ENCODE results near the gene MECR.
A peak's percentile ranks its signal among the peaks of the same experiment; 100 is the strongest.

The MECR gene

GRCh38 chr1:29275435-29275834, 44.7 kb upstream of the MECR start:
- Histone ChIP-seq H2BK5ac (ENCODE audit: low read depth, low read length, poor library complexity, severe bottlenecking) (no peak overlapping the region), H3K4me3 (ENCODE audit: insufficient read depth in 1 of 2, low read depth in 1 of 2, low read length in 2 of 2) (no peak overlapping the region), H2AK5ac (ENCODE audit: low read length, severe bottlenecking) (no peak overlapping the region), H3K27ac (ENCODE audit: low read length, poor library complexity, severe bottlenecking) (no peak overlapping the region), H3K27me3 (ENCODE audit: control insufficient read depth in 1 of 2, insufficient read depth in 1 of 2, low read length in 2 of 2) (no peaks in the 10 kb centered on the region), H2BK12ac (ENCODE audit: low read length in 2 of 2) (no peak overlapping the region), H2BK120ac (ENCODE audit: low read depth, low read length) (no peak overlapping the region), H3K9me3 (ENCODE audit: control insufficient read depth, low read length) (peaks cover 5% of the 10 kb centered on the region), H2AFZ (ENCODE audit: low read depth, low read length) (no peak overlapping the region), H4K8ac (ENCODE audit: low read length) (no peak overlapping the region), H3K14ac (ENCODE audit: low read length in 2 of 2) (no peak overlapping the region), H3K4ac (ENCODE audit: low read depth in 1 of 2, low read length in 2 of 2) (no peak overlapping the region), H2BK15ac (ENCODE audit: low read depth, poor library complexity, severe bottlenecking) (no peak overlapping the region), H3K18ac (ENCODE audit: low read depth in 1 of 2, low read length in 2 of 2) (no peak overlapping the region), H3K23ac (ENCODE audit: low read length in 2 of 2) (no peak overlapping the region), H3K36me3 (ENCODE audit: control insufficient read depth in 1 of 2, insufficient read depth in 2 of 2, low read depth in 1 of 2, low read length in 2 of 2) (peaks cover 20 to 28% of the 10 kb centered on the region in 2 experiments), H3K4me1 (ENCODE audit: control insufficient read depth, insufficient read depth, low read depth, low read length) (peaks cover 9% of the 10 kb centered on the region), H4K91ac (ENCODE audit: low read length) (no peak overlapping the region), H3K9ac (ENCODE audit: low read length) (no peak overlapping the region), H3K4me2 (ENCODE audit: low read length, poor library complexity, severe bottlenecking) (no peak overlapping the region), H3K79me1 (replicated peaks; ENCODE audit: low read length, poor library complexity, severe bottlenecking) (no peaks in the 10 kb centered on the region)
- WGBS = 89% methylated on average over 13 of the region's 14 CpGs
- no peak for DNase-seq

- Histone ChIP-seq H3K79me1 (replicated peaks; ENCODE audit: low read length, poor library complexity, severe bottlenecking) (no peaks in the 10 kb centered on the region), H3K23ac (ENCODE audit: low read length in 2 of 2) (no peak overlapping the region), H3K9me3 (ENCODE audit: control insufficient read depth, low read length) (peaks cover 5% of the 10 kb centered on the region), H2BK120ac (ENCODE audit: low read depth, low read length) (no peak overlapping the region), H3K4ac (ENCODE audit: low read depth in 1 of 2, low read length in 2 of 2) (no peak overlapping the region), H4K91ac (ENCODE audit: low read length) (no peak overlapping the region), H2BK12ac (ENCODE audit: low read length in 2 of 2) (no peak overlapping the region), H3K4me1 (ENCODE audit: control insufficient read depth, insufficient read depth, low read depth, low read length) (peaks cover 8% of the 10 kb centered on the region), H3K4me2 (ENCODE audit: low read length, poor library complexity, severe bottlenecking) (no peak overlapping the region), H3K9ac (ENCODE audit: low read length) (no peak overlapping the region), H2BK15ac (ENCODE audit: low read depth, poor library complexity, severe bottlenecking) (no peak overlapping the region), H3K36me3 (ENCODE audit: control insufficient read depth in 1 of 2, insufficient read depth in 2 of 2, low read depth in 1 of 2, low read length in 2 of 2) (peaks cover 9 to 21% of the 10 kb centered on the region in 2 experiments), H3K18ac (ENCODE audit: low read depth in 1 of 2, low read length in 2 of 2) (peak overlapping the region in 1 of 2 experiments; percentile 54), H2BK5ac (ENCODE audit: low read depth, low read length, poor library complexity, severe bottlenecking) (no peak overlapping the region), H2AFZ (ENCODE audit: low read depth, low read length) (peak overlapping the region; percentile 29), H3K27ac (ENCODE audit: low read length, poor library complexity, severe bottlenecking) (peak overlapping the region; percentile 15), H3K27me3 (ENCODE audit: control insufficient read depth in 1 of 2, insufficient read depth in 1 of 2, low read length in 2 of 2) (no peaks in the 10 kb centered on the region), H2AK5ac (ENCODE audit: low read length, severe bottlenecking) (peak overlapping the region; percentile 78), H3K14ac (ENCODE audit: low read length in 2 of 2) (no peak overlapping the region), H3K4me3 (ENCODE audit: insufficient read depth in 1 of 2, low read depth in 1 of 2, low read length in 2 of 2) (peak overlapping the region in 1 of 2 experiments; percentile 20), H4K8ac (ENCODE audit: low read length) (no peak overlapping the region)
- WGBS = 81% methylated on average over 2 of the region's 6 CpGs
- no peak for DNase-seq
Measured at GRCh38 chr1:29272147-29272907, 41.6 kb upstream of the MECR start.

DNA sequence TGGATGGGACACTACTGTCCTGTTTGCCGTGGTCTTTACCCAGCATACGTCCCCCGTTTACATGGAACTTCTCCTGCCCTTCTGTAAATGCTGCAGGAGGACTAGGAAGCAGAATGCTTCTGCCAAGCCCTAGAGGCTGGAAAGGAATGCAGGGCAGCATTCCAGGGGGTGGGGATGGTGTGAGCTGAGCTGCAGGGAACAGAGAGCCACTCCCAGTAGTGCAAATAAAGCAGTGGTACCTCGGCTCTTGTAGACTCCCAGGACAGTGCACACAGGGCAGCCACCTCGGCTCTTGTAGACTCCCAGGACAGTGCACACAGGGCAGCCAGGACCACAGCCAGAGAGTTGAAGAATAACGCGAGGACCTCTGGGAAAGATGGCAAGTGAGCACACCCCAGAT, 41.0 kb upstream of the MECR start:
- peak overlapping the region in 1 of 2 experiments; percentile 20 for H3K4me3 ChIP-seq (ENCODE audit: insufficient read depth in 1 of 2, low read depth in 1 of 2, low read length in 2 of 2)
- H3K4me1 ChIP-seq (ENCODE audit: control insufficient read depth, insufficient read depth, low read depth, low read length) = peaks cover 8% of the 10 kb centered on the region
- no peaks in the 10 kb centered on the region for H3K27me3 ChIP-seq (ENCODE audit: control insufficient read depth in 1 of 2, insufficient read depth in 1 of 2, low read length in 2 of 2)
- peak; percentile 52 for DNase-seq
- no peak overlapping the region for H2BK120ac ChIP-seq (ENCODE audit: low read depth, low read length)
- no peak overlapping the region for H2BK5ac ChIP-seq (ENCODE audit: low read depth, low read length, poor library complexity, severe bottlenecking)
- WGBS = 5% methylated on average over 5 of the region's 7 CpGs
- peak overlapping the region; percentile 9 for H3K4me2 ChIP-seq (ENCODE audit: low read length, poor library complexity, severe bottlenecking)
- H3K9ac ChIP-seq (ENCODE audit: low read length) = peak overlapping the region; percentile 48
- H3K36me3 ChIP-seq (ENCODE audit: control insufficient read depth in 1 of 2, insufficient read depth in 2 of 2, low read depth in 1 of 2, low read length in 2 of 2) = peaks cover 9 to 19% of the 10 kb centered on the region in 2 experiments
- H4K91ac ChIP-seq (ENCODE audit: low read length) = no peak overlapping the region
- no peak overlapping the region for H3K4ac ChIP-seq (ENCODE audit: low read depth in 1 of 2, low read length in 2 of 2)
- no peaks in the 10 kb centered on the region for H3K79me1 ChIP-seq (replicated peaks; ENCODE audit: low read length, poor library complexity, severe bottlenecking)
- H2AK5ac ChIP-seq (ENCODE audit: low read length, severe bottlenecking) = peak overlapping the region; percentile 44
- H3K9me3 ChIP-seq (ENCODE audit: control insufficient read depth, low read length) = peaks cover 3% of the 10 kb centered on the region
- no peak overlapping the region for H2BK15ac ChIP-seq (ENCODE audit: low read depth, poor library complexity, severe bottlenecking)
- no peak overlapping the region for H3K23ac ChIP-seq (ENCODE audit: low read length in 2 of 2)
- H3K18ac ChIP-seq (ENCODE audit: low read depth in 1 of 2, low read length in 2 of 2) = no peak overlapping the region
- no peak overlapping the region for H4K8ac ChIP-seq (ENCODE audit: low read length)
- H3K14ac ChIP-seq (ENCODE audit: low read length in 2 of 2) = no peak overlapping the region
- peak overlapping the region; percentile 64 for H3K27ac ChIP-seq (ENCODE audit: low read length, poor library complexity, severe bottlenecking)
- H2BK12ac ChIP-seq (ENCODE audit: low read length in 2 of 2) = peak overlapping the region in 1 of 2 experiments; percentile 32
- no peak overlapping the region for H2AFZ ChIP-seq (ENCODE audit: low read depth, low read length)

DNA sequence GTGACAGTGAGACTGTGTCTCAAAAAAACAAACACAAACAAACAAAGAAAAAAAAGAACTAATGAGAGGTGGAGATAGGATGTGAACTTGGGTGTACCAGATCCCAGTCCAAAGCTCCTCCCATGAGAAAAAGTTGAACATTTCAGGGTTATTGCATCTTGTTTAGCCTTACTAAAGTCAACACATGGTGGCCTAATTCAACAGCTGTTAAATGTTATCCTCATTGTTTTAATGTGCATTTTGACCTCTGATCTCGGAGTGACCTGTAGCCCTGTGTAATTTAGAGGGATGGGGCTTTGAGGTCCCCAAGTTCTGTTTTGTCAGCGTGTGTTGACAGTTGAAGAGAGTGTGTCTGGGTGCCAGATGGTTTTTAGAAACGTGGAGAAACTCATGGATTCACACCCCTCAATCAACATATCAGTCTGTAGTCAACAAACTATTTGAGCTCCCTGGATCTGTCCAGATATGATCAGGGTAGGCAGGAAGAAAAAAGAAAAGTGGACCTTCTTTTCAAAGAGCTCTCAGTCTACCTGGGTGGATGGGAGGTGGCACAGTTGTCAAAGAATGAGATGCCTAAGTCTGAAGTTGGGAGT, 40.3 kb upstream of the MECR start:
- Histone ChIP-seq H3K4me3 (ENCODE audit: insufficient read depth in 1 of 2, low read depth in 1 of 2, low read length in 2 of 2) (no peak overlapping the region), H3K4me1 (ENCODE audit: control insufficient read depth, insufficient read depth, low read depth, low read length) (peaks cover 8% of the 10 kb centered on the region), H4K8ac (ENCODE audit: low read length) (no peak overlapping the region), H3K18ac (ENCODE audit: low read depth in 1 of 2, low read length in 2 of 2) (no peak overlapping the region), H3K14ac (ENCODE audit: low read length in 2 of 2) (no peak overlapping the region), H3K36me3 (ENCODE audit: control insufficient read depth in 1 of 2, insufficient read depth in 2 of 2, low read depth in 1 of 2, low read length in 2 of 2) (peaks cover 6 to 12% of the 10 kb centered on the region in 2 experiments), H2BK5ac (ENCODE audit: low read depth, low read length, poor library complexity, severe bottlenecking) (no peak overlapping the region), H4K91ac (ENCODE audit: low read length) (no peak overlapping the region), H3K9me3 (ENCODE audit: control insufficient read depth, low read length) (no peaks in the 10 kb centered on the region), H3K9ac (ENCODE audit: low read length) (peak overlapping the region; percentile 48), H2BK15ac (ENCODE audit: low read depth, poor library complexity, severe bottlenecking) (no peak overlapping the region), H2AFZ (ENCODE audit: low read depth, low read length) (no peak overlapping the region), H3K27ac (ENCODE audit: low read length, poor library complexity, severe bottlenecking) (no peak overlapping the region), H3K79me1 (replicated peaks; ENCODE audit: low read length, poor library complexity, severe bottlenecking) (no peaks in the 10 kb centered on the region), H2BK120ac (ENCODE audit: low read depth, low read length) (no peak overlapping the region), H2AK5ac (ENCODE audit: low read length, severe bottlenecking) (peak overlapping the region; percentile 70), H3K23ac (ENCODE audit: low read length in 2 of 2) (no peak overlapping the region), H3K4ac (ENCODE audit: low read depth in 1 of 2, low read length in 2 of 2) (no peak overlapping the region), H2BK12ac (ENCODE audit: low read length in 2 of 2) (no peak overlapping the region), H3K27me3 (ENCODE audit: control insufficient read depth in 1 of 2, insufficient read depth in 1 of 2, low read length in 2 of 2) (no peaks in the 10 kb centered on the region), H3K4me2 (ENCODE audit: low read length, poor library complexity, severe bottlenecking) (no peak overlapping the region)
- DNase-seq = no peak
- WGBS = 78% methylated on average over 1 of the region's 3 CpGs
